ENCODE measurements around the gene ANO3.

ANO3 gene

GRCh38 chr11:26365284-26365683 lies 33.4 kb downstream of the ANO3 start:
- no peak for DNase-seq

- DNase-seq = no peak
Observed at GRCh38 chr11:26377619-26378018, 45.7 kb downstream of the ANO3 start.

- no peak for DNase-seq
Observed at GRCh38 chr11:26399336-26399735, 67.4 kb downstream of the ANO3 start.

- no peak for DNase-seq
Observed at GRCh38 chr11:26410706-26411366, 78.9 kb downstream of the ANO3 start.

DNA sequence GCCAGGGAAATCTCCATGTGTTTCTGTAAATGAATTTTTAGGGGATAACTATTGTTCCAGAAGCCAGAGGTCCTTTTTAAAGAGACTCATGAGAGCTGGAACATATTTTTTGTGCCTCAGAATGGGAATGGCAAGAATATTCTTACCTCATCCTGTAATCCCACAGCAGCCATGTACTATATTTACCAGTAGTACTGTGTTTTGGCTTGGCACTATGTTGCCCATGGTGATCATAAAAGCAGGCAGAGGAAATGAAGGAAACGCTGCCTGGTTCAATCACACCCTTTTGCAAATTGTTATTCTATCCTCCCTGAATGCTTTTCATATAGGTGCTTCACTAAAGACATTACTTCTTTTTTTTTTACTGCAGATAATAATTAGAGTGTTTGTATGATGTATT lies 81.0 kb downstream of the ANO3 start:
- DNase-seq = no peak

DNA sequence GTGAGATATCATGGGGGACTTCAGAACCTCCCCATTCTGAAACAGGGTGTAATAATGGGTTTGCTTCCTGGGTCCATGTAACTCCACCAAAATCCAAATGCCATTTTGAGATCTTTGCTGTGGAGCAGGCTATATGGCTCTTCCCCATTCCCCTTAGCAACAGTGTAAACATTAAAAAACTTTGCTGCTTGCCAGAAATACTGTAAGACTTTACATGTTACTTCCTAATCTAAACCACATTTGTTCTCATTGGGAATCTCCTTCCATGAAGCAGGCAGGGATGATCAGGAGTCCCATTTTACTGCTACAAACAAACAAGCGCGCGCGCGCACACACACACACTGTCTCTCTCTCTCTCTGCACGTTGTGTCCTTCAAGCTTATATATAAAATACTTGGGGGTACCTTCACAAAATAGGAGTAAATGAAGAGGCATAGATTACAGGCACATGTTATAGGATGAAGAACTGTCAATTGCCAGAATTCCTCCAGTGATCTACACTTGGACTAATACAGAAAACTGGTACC lies 86.5 kb downstream of the ANO3 start:
- DNase-seq = no peak

DNA sequence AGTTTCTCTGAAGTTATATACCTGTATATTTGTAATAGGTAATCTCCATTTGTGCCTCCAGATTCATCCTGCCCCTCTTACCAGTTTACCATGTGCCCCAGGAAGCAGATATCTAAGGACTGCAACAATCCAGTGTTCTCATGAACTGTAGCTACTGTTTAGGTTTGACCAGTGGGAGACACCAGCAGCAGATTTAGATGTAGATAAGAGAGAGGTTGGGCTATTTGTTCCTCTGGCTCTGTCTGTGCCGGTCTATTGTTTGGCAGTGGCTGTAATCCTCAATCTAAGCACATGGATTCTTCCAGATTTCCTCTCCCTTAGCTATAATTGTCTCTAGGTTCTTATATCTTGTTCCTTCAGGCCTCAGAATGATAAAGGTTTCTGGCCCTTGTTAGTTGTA lies 88.4 kb downstream of the ANO3 start:
- DNase-seq = no peak

- DNase-seq = no peak
Observed at GRCh38 chr11:26424255-26424654, 92.3 kb downstream of the ANO3 start.

DNA sequence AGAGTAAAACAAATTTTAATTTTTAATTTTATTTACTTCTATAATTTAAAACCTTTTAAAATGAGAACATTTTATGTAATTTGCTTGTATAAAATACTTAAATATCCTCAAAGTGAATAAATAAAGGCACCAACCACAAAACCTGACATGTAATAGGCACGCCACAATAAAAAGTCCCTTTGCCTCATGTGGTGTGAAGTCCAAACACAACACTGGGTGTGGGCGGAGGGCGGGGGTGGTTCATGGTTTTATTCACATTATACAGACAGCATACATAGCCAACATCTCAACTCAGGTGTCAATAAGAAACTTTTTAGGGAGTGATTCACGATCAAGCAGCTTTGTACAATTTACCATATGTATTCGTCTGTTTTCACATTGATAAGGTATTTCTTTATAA lies 107.9 kb downstream of the ANO3 start:
- no peak for DNase-seq

GRCh38 chr11:26442131-26442530 lies 110.2 kb downstream of the ANO3 start:
- no peak for DNase-seq

GRCh38 chr11:26443617-26444016 lies 111.7 kb downstream of the ANO3 start:
- no peak for DNase-seq

DNA sequence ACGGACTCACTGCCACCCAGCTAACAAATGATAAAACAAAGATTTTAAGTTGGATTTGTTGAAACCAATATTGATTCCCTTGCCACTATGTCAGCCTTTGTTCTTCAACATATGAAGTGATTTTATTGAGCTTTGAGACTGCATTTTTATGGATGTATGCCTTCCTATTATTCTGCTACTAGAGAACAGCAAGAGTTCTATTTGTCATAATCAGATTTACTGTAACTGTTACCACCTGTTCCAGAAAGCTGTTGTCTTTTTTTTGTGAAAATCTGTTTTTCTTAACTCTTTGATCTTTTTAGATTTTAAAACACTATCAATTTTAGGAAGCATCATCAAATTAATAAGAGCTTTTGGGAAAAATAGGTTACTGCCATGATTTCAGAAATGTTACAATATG lies 125.7 kb downstream of the ANO3 start:
- DNase-seq = no peak

DNA sequence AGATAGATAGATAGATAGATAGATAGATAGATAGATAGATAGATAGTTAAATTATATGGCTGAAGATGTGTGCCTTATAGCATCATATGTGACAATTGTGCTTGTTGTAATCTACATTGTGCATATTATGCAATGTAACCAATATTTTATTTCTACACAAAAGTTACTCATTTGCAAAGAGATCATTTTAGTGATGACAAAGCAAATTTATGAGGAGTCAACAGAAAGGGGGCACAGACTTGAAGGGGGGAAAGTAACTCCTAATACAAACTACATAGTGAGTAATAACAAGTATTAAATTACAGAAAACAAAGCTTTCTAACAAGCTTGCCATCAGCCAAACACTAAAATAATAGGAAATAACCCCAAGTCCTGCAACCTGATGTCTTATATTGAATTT lies 133.3 kb downstream of the ANO3 start:
- no peak for DNase-seq

DNA sequence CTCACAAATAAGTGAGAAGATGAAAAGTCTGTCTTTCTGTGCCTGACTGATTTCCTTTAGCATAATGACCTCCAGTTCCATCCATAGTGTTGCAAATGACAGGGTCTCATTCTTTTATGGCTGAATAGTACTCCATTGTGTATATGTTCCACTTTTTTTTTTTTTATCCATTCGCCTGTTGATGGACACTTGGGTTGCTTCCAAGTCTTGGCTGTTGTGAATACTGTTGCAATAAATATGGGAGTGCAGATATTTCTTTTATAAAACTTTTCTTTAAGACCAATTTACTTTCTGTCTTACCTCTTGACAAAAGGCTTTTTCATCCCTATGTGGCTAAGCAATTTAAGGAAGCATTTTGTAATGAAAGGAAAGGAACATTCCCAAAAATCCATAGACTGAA lies 135.6 kb downstream of the ANO3 start:
- DNase-seq = no peak

- no peak for DNase-seq
Observed at GRCh38 chr11:26470992-26471391, 139.1 kb downstream of the ANO3 start.

DNA sequence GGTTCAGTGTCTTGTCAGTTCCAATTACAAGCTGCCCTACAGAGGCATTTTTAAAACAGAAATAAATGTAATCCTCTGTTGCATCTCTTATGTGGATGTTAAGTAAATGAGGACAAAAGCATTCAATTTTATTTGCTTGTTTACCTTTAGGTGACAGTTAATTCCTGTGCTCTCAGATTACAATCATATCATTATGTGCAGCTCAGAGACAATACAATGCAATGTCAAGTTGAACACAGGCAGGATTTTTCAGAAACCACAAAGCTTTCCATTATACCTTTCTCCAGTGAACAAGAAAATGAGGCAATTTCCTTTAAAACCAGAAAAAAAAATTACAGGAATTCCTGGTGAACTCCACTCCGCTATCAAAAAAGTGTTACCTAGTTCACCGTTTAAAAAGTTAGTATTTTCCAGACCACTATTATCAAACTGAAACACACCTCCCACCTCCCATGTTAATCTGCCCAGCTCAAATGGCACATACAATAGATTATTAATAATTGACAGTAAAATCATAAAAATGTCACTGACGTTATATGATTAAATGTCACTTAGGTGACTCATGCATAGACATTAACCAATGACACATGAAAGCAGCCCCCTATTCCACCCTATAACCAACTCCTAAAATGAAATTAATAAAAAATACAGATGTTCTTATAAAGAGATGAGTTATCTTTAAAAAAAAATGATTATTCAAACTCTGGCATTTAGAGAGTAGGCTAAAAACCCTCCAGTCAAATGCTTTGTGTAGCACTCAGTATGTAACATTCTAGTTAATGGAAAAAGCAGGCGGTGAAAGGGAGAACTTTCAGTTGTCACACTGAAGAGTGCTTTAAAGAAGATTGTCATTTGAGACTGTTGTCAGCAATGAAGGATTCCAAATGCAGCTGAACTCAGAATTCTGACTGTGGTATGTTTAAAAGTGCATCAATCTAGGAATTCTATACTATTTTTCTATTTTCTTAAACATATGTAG lies 141.6 kb downstream of the ANO3 start:
- DNase-seq = no peak

GRCh38 chr11:26474401-26474800 lies 142.5 kb downstream of the ANO3 start:
- DNase-seq = no peak

GRCh38 chr11:26477396-26477795 lies 145.5 kb downstream of the ANO3 start:
- DNase-seq = no peak

DNA sequence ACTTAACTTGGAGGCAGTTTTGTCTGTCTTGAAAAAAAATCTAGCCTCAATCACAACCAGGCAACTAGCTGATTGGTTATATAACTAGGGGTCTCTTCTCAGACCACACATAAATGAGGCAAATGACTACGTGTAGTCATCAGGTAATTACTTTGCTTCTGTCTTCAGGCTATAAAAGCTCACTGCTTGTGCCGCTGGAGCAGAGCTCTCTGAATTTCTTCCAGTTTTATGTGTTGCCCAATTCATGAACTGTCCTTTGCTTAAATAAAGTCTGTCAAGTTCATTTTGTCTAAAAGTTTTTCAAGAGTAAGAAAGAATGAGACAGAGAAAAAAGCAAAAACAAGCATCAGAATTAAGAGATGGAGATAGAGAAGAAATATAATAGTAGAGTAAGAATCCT lies 146.8 kb downstream of the ANO3 start:
- DNase-seq = no peak

GRCh38 chr11:26480041-26480440 lies 148.1 kb downstream of the ANO3 start:
- DNase-seq = no peak

DNA sequence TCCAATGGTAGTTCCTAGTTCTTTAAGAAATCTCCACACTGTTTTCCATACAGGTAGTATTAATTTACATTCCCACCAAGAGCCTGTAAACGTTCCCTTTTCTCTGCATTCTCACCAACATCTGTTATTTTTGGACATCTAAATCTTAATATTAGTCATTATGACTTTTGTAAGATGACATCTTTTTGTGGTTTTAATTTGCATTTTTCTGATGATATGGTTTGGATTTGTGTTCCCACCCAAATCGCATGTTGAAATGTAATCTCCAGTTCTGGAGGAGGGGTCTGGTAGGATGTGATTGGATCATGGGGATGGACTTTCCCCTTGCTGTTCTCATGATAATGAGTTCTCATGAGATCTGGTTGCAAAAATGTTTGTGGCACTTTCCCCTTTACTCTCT lies 151.2 kb downstream of the ANO3 start:
- DNase-seq = no peak

- DNase-seq = no peak
Observed at GRCh38 chr11:26490546-26490945, 158.6 kb downstream of the ANO3 start.

DNA sequence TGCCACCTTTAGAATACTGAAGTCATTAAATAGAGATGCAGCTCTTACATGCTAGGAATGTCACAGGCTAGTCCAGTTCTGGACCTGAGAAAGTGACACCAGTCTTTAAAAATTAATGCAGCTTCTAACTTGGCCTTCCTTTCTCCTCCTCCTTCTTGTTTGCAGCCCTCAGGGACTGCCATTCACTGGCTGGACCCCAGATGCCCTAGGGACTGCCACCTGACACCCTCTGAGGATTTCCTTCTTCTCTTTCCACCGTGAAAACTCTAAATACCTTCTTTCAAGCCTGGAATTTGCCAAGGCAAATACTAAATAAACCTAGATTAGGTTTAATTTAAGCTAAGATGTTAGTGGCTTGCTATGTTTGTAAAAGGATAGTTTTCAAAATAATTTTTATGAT lies 161.7 kb downstream of the ANO3 start:
- no peak for DNase-seq

DNA sequence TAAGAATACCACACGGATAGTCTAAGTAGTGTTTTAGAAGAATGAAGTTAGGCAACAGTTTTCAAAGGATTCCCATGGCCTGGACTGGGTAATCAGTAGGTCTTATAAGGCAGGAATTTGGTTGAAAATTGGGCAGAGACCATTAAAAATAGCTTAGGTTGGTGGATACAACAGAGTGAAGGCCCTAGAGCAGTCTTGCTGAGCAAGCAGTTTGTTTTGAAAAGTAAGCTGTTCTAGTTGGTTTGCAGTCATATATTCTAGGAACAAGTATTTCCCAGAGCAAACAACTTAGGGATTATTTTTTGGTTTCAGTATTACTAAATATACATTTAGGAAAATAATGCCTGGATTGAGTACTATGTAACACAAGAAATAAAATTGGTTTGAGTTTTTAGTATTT lies 175.3 kb downstream of the ANO3 start:
- DNase-seq = no peak

Measured in NCI-H1436 (cell line).